ENCODE measurements around the gene PAX1. TPM values are rescaled to one million over a fixed set of nuclear protein-coding genes. Genes with fewer than 3 reads are reported as not detected.

PAX1 gene
- not detected for total RNA-seq

DNA sequence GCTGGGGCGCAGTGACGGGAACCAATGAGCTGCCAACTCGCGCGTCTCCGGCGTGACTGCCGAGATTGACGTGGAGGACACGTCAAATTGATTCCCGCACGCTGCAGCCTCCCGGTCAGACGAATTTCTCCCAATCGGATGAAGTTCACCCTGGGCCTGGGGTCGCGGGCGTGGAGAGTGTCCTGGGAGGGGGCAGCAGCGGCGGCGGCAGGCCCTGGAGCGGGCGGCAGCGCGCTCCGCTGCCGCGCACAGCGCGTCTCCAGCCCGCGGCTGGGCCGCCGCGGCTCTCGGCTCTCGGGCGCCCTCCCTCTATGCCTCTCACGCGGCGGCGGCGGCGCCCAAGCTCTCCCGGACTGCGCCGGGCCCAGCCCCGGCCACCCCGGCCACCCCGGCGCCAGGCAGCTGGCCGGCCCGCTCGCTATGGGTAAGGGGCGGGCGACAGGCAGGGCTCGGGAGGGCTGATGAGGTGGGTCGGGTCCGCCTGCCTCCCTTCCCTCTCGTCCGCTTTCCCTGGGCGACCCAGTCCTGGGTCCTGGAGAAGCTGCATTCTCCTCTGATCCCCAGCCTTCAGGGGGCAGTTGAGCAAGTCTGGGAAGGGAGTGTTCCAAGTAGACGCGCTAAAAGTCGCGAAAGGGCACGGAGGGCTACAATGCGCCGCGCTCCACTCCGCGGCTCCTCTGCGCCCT is at the start of gene PAX1:
PAX1 (plus strand) TSS at position 90 of the 686 bp plus-strand sequence; CDS start at position 139, 49 bp downstream.
- POLR2A ChIA-PET: no interaction called here
- no peak for DNase-seq

DNA sequence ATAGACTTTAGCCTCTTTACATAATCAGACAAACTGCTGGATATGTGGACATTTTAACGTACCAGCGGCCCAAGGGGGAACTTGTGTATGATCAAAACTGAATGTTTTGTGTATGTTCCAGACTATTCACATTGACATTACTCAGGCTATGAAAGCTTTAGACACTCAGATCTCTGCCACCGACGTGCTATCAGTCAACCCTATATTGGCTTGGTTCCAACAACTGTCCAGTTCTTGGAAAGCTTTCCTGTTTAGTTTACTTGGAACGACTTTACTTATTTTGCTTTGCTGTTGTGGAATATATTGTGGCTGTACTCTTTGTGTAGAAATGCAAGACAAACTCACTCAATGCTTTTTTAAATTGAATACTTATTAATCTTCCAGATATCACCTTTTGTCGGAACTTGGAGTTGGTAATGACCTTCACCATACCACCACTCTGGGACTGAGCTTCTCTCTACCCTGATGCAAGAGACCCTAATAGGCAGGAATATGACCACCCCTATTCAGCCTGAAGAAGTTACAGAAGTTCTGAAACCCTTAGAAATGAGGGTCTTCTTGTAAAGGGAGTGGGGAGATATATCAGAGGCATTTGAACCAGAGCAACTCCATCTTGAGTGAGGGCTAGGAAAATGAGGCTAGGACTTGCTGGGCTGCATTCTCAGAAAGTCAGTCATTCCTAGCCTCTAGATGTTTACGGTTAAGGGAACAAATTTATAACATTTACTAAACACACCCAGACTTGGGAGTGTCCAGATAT is 49.0 kb upstream of the PAX1 start:
- Mint-ChIP-seq H3K9me3 (no peaks in the 10 kb centered on the region), H3K4me1 (no peaks in the 10 kb centered on the region), H3K36me3 (ENCODE audit: low read depth) (no peaks in the 10 kb centered on the region), H3K27ac (no peak overlapping the region), H3K4me3 (no peak overlapping the region), H3K27me3 (peaks cover 5% of the 10 kb centered on the region)
- POLR2A ChIA-PET: no interaction called here
- DNase-seq: no peak
- CTCF ChIA-PET: no interaction called here

More for the DNA sequence above, at the start of gene PAX1:
- Mint-ChIP-seq H3K4me1 (no peaks in the 10 kb centered on the region), H3K4me3 (no peak within 1 kb of the TSS), H3K9me3 (no peaks in the 10 kb centered on the region), H3K27me3 (peaks cover 84% of the 10 kb centered on the region), H3K36me3 (ENCODE audit: low read depth) (peaks cover 2% of the 10 kb centered on the region), H3K27ac (peak within 1 kb of the TSS; percentile 54)
- CTCF ChIA-PET: interaction anchor here (0.8 kb wide), 1 partner anchor 14 kb away, joined by 3 read pairs; no protein-coding TSS in a partner anchor

DNA sequence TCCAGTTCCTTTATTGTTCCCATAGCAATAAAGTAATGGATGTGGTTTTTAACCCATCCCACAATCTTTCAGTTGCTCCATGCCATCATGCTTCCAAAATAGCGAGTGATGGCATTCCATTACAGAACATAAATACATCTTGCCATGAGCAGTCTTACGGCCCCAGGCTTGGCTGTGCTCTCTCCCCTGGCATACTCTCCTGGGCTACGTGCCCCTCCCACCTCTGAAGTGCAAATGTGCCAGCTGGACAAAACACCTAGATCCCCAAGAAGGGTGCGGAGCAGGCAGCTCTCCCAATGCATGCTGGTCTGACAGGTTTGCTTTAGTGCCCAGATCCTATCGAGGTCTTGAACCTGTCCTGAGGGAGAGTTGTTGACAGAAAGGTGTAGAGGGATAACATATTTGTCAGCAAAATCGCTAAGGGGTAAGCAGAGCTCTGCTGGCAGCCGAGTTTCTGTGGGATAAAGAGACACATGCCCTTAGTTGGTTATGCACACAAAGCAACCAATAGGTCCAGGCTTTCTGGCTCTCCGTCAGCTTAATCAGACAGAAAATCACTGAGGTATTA is 43.9 kb upstream of the PAX1 start:
- H3K4me3 Mint-ChIP-seq: no peak overlapping the region
- no peak for DNase-seq
- H3K27me3 Mint-ChIP-seq: peaks cover 5% of the 10 kb centered on the region
- ChIA-PET CTCF (no interaction called here), POLR2A (no interaction called here)
- H3K27ac Mint-ChIP-seq: no peak overlapping the region
- no peaks in the 10 kb centered on the region for H3K4me1 Mint-ChIP-seq
- no peaks in the 10 kb centered on the region for H3K36me3 Mint-ChIP-seq (ENCODE audit: low read depth)
- no peaks in the 10 kb centered on the region for H3K9me3 Mint-ChIP-seq

DNA sequence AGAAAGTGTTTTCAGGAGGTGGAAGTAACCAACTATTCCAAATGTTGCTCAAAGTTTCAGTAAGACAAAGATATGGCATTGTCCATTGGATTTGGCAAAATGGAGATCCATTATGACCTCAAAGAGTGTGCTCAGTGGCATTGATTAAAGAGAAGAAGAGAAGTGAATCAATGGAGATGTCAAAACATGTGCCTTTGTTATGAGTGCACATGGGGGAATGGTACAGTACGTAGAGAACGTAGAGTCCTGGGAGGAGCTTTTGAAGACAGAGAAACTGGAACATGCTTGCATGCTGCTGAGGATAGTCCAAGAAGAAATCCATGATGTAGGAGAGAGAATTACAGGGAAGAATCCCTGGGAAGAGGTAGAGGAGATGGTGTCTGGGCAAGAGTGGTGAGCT is 42.0 kb upstream of the PAX1 start:
- H3K27me3 Mint-ChIP-seq: peaks cover 5% of the 10 kb centered on the region
- POLR2A ChIA-PET: no interaction called here
- H3K9me3 Mint-ChIP-seq: no peaks in the 10 kb centered on the region
- no peaks in the 10 kb centered on the region for H3K36me3 Mint-ChIP-seq (ENCODE audit: low read depth)
- DNase-seq: no peak
- H3K4me1 Mint-ChIP-seq: no peaks in the 10 kb centered on the region
- CTCF ChIA-PET: interaction anchor here (0.6 kb wide), 1 partner anchor 303 kb away, joined by 3 read pairs; no protein-coding TSS in a partner anchor
- no peak overlapping the region for H3K27ac Mint-ChIP-seq
- H3K4me3 Mint-ChIP-seq: no peak overlapping the region

DNA sequence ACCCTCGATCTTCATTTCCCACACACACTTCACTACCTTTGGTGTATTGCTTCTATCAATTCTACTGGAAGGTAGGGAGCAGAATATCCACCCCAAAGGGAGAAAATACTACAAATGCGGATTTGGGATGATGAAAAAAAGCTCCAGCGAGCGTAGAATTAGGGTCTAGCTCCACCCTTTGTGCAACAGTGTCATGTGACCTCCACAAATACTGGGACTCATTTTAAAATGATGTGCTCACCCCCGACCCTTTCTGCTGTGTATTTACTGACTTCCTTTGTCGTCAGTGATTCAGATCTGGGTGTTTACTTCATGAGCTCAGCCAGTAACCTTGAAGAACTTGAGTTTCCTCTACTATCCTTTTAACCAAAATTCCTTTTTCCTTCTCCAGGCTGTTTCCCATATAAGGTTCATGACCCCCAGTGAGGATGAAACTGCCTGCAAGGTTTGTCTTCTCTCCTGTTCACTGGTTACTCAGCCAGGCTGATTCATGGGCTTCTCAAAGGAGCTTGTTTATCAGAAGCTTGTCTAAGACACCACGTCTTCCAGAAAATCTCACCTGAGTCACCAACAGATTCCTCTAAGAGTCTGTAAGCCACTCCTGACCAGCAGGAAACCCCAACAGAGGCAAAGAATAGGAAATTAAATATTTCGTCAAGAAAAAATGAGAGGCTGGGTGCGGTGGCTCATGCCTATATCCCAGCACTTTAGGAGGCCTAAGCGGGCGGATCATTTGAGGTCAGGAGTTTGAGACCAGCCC is 39.6 kb upstream of the PAX1 start:
- Mint-ChIP-seq H3K36me3 (ENCODE audit: low read depth) (no peaks in the 10 kb centered on the region), H3K27me3 (no peaks in the 10 kb centered on the region), H3K27ac (no peak overlapping the region), H3K4me1 (no peaks in the 10 kb centered on the region), H3K9me3 (no peaks in the 10 kb centered on the region), H3K4me3 (no peak overlapping the region)
- no peak for DNase-seq
- ChIA-PET CTCF (no interaction called here), POLR2A (no interaction called here)

DNA sequence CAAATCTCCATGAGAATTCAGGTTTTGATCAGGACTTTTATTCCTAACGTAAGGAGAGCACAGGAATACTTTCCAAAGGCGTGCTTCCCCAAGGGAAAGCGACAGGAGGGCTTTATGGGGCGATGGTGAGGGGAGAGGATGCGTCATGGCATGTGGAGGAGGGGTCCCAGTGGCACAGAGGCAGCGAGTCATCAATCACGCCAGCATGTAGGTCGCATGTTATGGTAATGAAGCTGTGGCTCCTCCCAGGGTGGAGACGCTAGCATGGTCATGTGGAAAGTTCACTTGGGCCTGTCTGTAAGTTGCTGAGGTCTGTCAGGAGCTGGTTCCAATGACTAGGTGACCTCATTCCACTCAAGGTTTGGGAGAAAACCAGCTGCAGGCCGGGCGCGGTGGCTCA is 35.3 kb upstream of the PAX1 start:
- H3K4me3 Mint-ChIP-seq: no peak overlapping the region
- H3K27ac Mint-ChIP-seq: no peak overlapping the region
- H3K9me3 Mint-ChIP-seq: no peaks in the 10 kb centered on the region
- no peaks in the 10 kb centered on the region for H3K27me3 Mint-ChIP-seq
- ChIA-PET CTCF (no interaction called here), POLR2A (no interaction called here)
- DNase-seq: no peak
- no peaks in the 10 kb centered on the region for H3K36me3 Mint-ChIP-seq (ENCODE audit: low read depth)
- no peaks in the 10 kb centered on the region for H3K4me1 Mint-ChIP-seq

DNA sequence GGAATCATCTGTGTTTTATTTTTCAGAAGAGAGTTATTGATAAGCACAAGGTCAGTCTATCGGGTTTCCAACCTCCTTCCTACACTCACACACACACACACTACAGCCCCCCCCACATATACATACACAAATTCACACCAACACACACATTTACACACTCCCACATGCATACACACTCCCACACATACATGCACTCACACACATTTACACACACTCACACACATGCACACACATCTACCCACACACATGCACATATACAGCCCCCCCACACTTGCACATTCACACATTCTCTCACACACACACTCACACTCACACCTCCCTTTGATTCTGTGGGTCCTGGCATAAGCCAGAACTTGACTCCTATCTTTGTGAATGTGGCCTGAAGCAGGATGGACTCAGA is 34.5 kb upstream of the PAX1 start:
- Mint-ChIP-seq H3K9me3 (no peaks in the 10 kb centered on the region), H3K27ac (no peak overlapping the region), H3K4me1 (no peaks in the 10 kb centered on the region), H3K27me3 (no peaks in the 10 kb centered on the region), H3K4me3 (no peak overlapping the region), H3K36me3 (ENCODE audit: low read depth) (no peaks in the 10 kb centered on the region)
- CTCF ChIA-PET: no interaction called here
- POLR2A ChIA-PET: no interaction called here
- no peak for DNase-seq

DNA sequence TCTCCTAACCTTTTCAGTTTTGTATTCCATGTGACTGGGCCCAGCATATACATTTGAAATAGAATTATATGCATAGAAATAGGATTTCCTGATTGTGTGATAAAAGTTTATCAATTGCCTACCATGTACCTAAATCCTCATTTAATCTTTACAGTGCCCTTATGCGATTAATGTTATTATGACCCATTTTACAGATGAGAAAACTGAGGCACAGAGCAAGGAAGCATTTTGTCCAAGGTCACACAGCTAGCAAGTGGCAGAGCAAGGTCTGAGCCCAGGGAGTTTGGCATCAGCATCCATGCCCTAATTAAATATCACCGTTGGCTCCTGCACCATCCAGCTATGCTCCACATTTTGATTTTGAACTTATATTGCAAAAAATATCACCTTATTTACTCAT is 28.2 kb upstream of the PAX1 start:
- Mint-ChIP-seq H3K4me1 (no peaks in the 10 kb centered on the region), H3K4me3 (no peak overlapping the region), H3K36me3 (ENCODE audit: low read depth) (no peaks in the 10 kb centered on the region), H3K27ac (no peak overlapping the region), H3K9me3 (no peaks in the 10 kb centered on the region), H3K27me3 (no peaks in the 10 kb centered on the region)
- CTCF ChIA-PET: no interaction called here
- no peak for DNase-seq
- POLR2A ChIA-PET: no interaction called here

DNA sequence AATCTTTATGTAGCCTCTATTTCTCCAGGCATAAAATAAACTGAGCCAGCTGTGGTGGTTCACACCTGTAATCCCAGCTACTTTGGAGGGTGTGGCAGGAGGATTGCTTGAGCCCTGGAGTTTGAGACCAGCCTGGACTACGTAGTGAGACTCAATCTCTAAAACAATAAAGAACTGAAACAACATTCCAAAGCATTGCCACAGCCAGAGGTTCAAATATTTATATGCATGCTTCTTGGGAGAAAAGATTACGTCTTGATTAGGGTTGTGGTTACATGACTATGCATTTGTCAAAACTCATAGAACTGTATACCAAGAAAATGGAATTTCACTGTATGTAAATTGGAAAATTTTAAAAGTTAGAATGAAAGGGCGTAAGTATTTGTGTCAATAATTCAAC is 27.7 kb upstream of the PAX1 start:
- POLR2A ChIA-PET: no interaction called here
- H3K27me3 Mint-ChIP-seq: no peaks in the 10 kb centered on the region
- no peaks in the 10 kb centered on the region for H3K9me3 Mint-ChIP-seq
- H3K36me3 Mint-ChIP-seq (ENCODE audit: low read depth): no peaks in the 10 kb centered on the region
- no peak for DNase-seq
- CTCF ChIA-PET: no interaction called here
- no peak overlapping the region for H3K27ac Mint-ChIP-seq
- H3K4me3 Mint-ChIP-seq: no peak overlapping the region
- H3K4me1 Mint-ChIP-seq: no peaks in the 10 kb centered on the region

DNA sequence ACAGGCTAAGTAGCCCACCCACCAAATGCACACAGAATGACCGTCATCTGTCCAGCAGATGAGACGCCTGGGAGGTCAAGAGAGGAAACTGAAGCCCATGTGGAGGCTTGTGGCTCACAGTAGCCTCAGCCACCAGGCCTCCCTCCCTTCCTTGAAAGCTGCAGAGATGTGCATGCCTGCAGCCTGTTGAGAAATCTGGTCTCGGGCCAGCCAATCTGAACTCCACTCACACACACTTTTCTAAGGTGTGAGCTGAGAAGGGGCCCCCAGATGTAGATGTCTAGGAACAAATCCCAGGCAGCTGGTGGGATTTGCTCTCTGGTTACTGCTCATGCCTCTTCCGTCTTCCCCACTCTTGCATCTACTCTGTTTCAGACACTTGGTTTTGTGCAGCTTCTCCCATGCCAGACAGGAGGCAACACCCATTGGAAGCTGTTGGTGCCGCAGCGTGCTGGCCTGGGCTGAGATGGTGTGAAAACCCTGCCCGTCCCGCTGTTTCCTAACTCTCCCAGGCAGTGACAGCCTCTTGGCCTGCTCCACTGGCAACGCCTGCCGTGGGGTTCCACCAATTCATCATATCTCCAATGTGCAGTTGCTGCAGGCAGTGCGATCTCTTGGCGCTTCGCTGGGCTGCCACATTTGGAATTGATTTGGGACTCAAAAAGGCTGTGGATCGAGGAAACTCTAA is 24.1 kb upstream of the PAX1 start:
- no peaks in the 10 kb centered on the region for H3K9me3 Mint-ChIP-seq
- no peak for DNase-seq

DNA sequence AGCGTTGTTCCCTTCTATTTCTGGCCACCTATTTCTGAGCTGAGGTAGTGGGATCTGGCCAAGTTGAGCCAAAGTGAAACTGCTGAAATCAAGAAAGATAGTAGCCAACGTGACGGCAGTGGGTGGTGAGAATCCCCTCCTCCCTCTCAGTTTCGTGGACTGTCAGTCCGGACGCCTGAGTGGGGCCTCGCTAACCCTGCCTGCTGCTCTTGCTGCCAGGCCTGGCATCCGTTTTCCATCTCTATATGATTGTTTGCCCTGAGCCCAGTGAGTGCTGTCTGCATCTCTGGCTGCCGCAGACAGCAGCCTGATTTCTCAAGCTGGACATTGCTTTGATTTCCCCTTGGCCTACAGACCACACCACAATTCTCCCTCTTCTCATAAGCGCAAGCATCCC is 23.5 kb upstream of the PAX1 start:
- ChIA-PET POLR2A (no interaction called here), CTCF (no interaction called here)
- no peaks in the 10 kb centered on the region for H3K9me3 Mint-ChIP-seq
- peaks cover 3% of the 10 kb centered on the region for H3K27me3 Mint-ChIP-seq
- H3K4me3 Mint-ChIP-seq: no peak overlapping the region
- no peaks in the 10 kb centered on the region for H3K4me1 Mint-ChIP-seq
- H3K27ac Mint-ChIP-seq: no peak overlapping the region
- H3K36me3 Mint-ChIP-seq (ENCODE audit: low read depth): no peaks in the 10 kb centered on the region
- no peak for DNase-seq

More for the DNA sequence above, 24.1 kb upstream of the PAX1 start:
- Mint-ChIP-seq H3K4me3 (no peak overlapping the region), H3K36me3 (ENCODE audit: low read depth) (no peaks in the 10 kb centered on the region), H3K4me1 (no peaks in the 10 kb centered on the region), H3K27ac (no peak overlapping the region), H3K27me3 (peaks cover 3% of the 10 kb centered on the region)
- CTCF ChIA-PET: no interaction called here
- POLR2A ChIA-PET: no interaction called here

DNA sequence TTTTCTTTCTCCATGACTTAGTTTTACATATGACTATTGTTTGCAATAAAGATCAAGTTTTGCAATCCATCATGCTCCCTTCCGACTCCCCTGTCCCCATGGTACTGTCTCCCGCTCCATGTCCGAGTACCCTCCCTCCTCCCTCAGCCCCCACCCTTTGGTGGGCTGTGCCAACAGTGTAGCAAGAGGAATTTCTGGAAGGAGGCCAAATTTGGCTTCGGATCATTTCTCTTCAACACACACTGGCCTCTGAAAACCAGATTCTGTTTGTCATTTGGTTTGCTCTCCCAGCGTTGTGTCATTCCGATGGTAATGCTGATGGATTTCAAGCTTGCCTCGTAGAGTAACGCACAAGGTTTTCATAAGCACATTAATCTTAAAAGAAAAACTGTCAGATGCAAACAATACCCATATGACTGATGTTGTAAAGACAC is 22.9 kb upstream of the PAX1 start:
- H3K27me3 Mint-ChIP-seq: peaks cover 3% of the 10 kb centered on the region
- no peaks in the 10 kb centered on the region for H3K9me3 Mint-ChIP-seq
- no peak for DNase-seq
- H3K27ac Mint-ChIP-seq: no peak overlapping the region
- H3K36me3 Mint-ChIP-seq (ENCODE audit: low read depth): no peaks in the 10 kb centered on the region
- ChIA-PET POLR2A (no interaction called here), CTCF (no interaction called here)
- H3K4me3 Mint-ChIP-seq: no peak overlapping the region
- H3K4me1 Mint-ChIP-seq: no peaks in the 10 kb centered on the region

DNA sequence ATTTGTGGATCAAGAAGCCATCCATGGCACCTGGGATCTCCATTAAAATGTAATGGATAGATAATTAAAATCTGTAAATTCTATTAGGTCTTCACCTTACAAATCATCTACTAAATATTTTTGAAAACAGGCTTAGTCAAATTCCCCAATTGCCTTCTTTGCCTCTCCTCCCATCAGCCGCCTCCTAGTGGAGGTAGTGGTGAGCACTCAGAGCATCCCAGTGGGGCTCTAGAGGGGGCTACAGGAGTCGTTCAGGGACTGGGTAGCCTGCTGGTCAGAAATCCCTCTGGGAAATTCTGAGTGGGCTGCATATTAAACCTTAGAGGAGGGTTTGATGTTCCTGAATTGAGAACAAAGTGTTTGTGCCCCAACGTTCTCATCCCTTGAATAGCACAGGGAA is 20.8 kb upstream of the PAX1 start:
- CTCF ChIA-PET: no interaction called here
- DNase-seq: no peak
- H3K36me3 Mint-ChIP-seq (ENCODE audit: low read depth): no peaks in the 10 kb centered on the region
- H3K27me3 Mint-ChIP-seq: peaks cover 3% of the 10 kb centered on the region
- POLR2A ChIA-PET: interaction anchor here (0.7 kb wide), 1 partner anchor 458 kb away, joined by 3 read pairs; no protein-coding TSS in a partner anchor
- H3K27ac Mint-ChIP-seq: no peak overlapping the region
- H3K9me3 Mint-ChIP-seq: no peaks in the 10 kb centered on the region
- H3K4me1 Mint-ChIP-seq: no peaks in the 10 kb centered on the region
- no peak overlapping the region for H3K4me3 Mint-ChIP-seq

Measured in activated CD4-positive, alpha-beta T cell treated with anti-CD3 and anti-CD28 coated beads, Interleukin-2, amount 10 ng/mL, durations not matched to agents 7 days and 5 days (primary cell).